ENCODE results near the gene BAIAP2L1. TPM values are rescaled to one million over a fixed set of nuclear protein-coding genes. Genes with fewer than 3 reads are reported as not detected.
"Not testable (repeated sequence)": the region's sequence is repeated elsewhere in the genome, so short reads cannot be mapped to it uniquely, and the experiment has no call there.

BAIAP2L1 gene
- total RNA-seq, 4 donors from 2014 or later, result 16.5 to 29.3 (median 20.5) TPM

- Histone ChIP-seq H3K4me3 (no peak overlapping the region), H3K9me3 (no peaks in the 10 kb centered on the region), H3K36me3 (no peaks in the 10 kb centered on the region), H3K27me3 (peaks cover 0 to 12% (median 0%) of the 10 kb centered on the region in 4 donors), H3K4me1 (peaks cover 7 to 33% (median 10%) of the 10 kb centered on the region in 3 donors), H3K27ac (peak overlapping the region in 3 of 4 donors; percentile 16 to 48 (median 28))
- no peak for TF ChIP-seq CTCF (IDR thresholded peaks at IDR 0.05)
- TF ChIP-seq POLR2A (IDR thresholded peaks at IDR 0.05), result no peak
- WGBS, 2 donors, result 88 to 93% methylated on average over 5 to 7 of the region's 7 CpGs
- intact Hi-C loops (cut with DNase I), result no loop called here
- DNase-seq, result no peak
These were observed 17.4 kb upstream of the BAIAP2L1 start for GRCh38 chr7:98418271-98418635.

- H3K36me3 ChIP-seq; DNase-seq; H3K9me3 ChIP-seq; H3K4me3 ChIP-seq; intact Hi-C loops (cut with DNase I): not testable (repeated sequence)
- H3K27me3 ChIP-seq, result peaks cover 0 to 12% (median 0%) of the 10 kb centered on the region in 4 donors
- 63 to 64% methylated on average over 12 of the region's 12 CpGs for WGBS, 2 donors
- peak overlapping the region in 3 of 4 donors; percentile 11 to 40 (median 28) for H3K27ac ChIP-seq
- peaks cover 7 to 33% (median 10%) of the 10 kb centered on the region in 3 donors for H3K4me1 ChIP-seq
These were observed 16.8 kb upstream of the BAIAP2L1 start for GRCh38 chr7:98417604-98418270.

- DNase-seq, result no peak
- Histone ChIP-seq H3K27me3 (no peaks in the 10 kb centered on the region), H3K36me3 (no peaks in the 10 kb centered on the region), H3K4me3 (no peak overlapping the region), H3K9me3 (no peaks in the 10 kb centered on the region), H3K27ac (no peak overlapping the region), H3K4me1 (peaks cover 7 to 24% (median 8%) of the 10 kb centered on the region in 3 donors)
- WGBS, 2 donors, result 54 to 90% methylated on average over 4 to 6 of the region's 6 CpGs
- TF ChIP-seq POLR2A (IDR thresholded peaks at IDR 0.05) (no peak), CTCF (IDR thresholded peaks at IDR 0.05) (no peak)
- intact Hi-C loops (cut with DNase I), result no loop called here
These were observed 13.5 kb upstream of the BAIAP2L1 start for GRCh38 chr7:98414205-98414900.

GRCh38 chr7:98413655-98414054 lies 12.8 kb upstream of the BAIAP2L1 start:
- DNase-seq; H3K27ac ChIP-seq; H3K9me3 ChIP-seq; H3K4me3 ChIP-seq; H3K36me3 ChIP-seq; intact Hi-C loops (cut with DNase I); H3K27me3 ChIP-seq: not testable (repeated sequence)
- WGBS, 2 donors, result 92 to 94% methylated on average over 6 of the region's 6 CpGs
- H3K4me1 ChIP-seq, result peaks cover 5 to 17% (median 6%) of the 10 kb centered on the region in 3 donors

- no peak for DNase-seq
- H3K27me3 ChIP-seq, result no peaks in the 10 kb centered on the region
- 66 to 76% methylated on average over 3 of the region's 3 CpGs for WGBS, 2 donors
- TF ChIP-seq POLR2A (IDR thresholded peaks at IDR 0.05) (no peak), CTCF (IDR thresholded peaks at IDR 0.05) (no peak)
- H3K4me3 ChIP-seq, result no peak overlapping the region
- H3K4me1 ChIP-seq, result no peaks in the 10 kb centered on the region
- no peaks in the 10 kb centered on the region for H3K36me3 ChIP-seq
- intact Hi-C loops (cut with DNase I), result no loop called here
- no peak overlapping the region for H3K27ac ChIP-seq
- no peaks in the 10 kb centered on the region for H3K9me3 ChIP-seq
These were observed 9.0 kb upstream of the BAIAP2L1 start for GRCh38 chr7:98409843-98410242.

- intact Hi-C loops (cut with DNase I), result not testable (repeated sequence)
These were observed 7.3 kb upstream of the BAIAP2L1 start for GRCh38 chr7:98408146-98408545.

More at GRCh38 chr7:98408146-98408545, 7.3 kb upstream of the BAIAP2L1 start:
- H3K36me3 ChIP-seq, H3K4me1 ChIP-seq, H3K27me3 ChIP-seq, DNase-seq, H3K9me3 ChIP-seq, H3K27ac ChIP-seq, H3K4me3 ChIP-seq: not testable (repeated sequence)
- WGBS, 2 donors, result 86 to 92% methylated on average over 7 of the region's 7 CpGs

Data from esophagus squamous epithelium (tissue), 5 donors.